Fibroblast of skin of right biceps (primary cell): ENCODE results near the gene CTCFL.

Experiments
- DNase-seq: peaks from one replicate; pipeline ENCODE4 v3.0.0-alpha.2; 2013

The CTCFL gene

GRCh38 chr20:57524511-57525176, at the start of gene CTCFL:
CTCFL (minus strand) TSS chr20:57525140; CDS start chr20:57524205, 935 bp downstream.
- DNase-seq: no peak

GRCh38 chr20:57573894-57574293, 49.0 kb upstream of the CTCFL start:
- DNase-seq: no peak

GRCh38 chr20:57573242-57573641, 48.3 kb upstream of the CTCFL start:
- DNase-seq: no peak

- no peak for DNase-seq
Observed at GRCh38 chr20:57571782-57572416, 47.0 kb upstream of the CTCFL start.

GRCh38 chr20:57570920-57571319, 46.0 kb upstream of the CTCFL start:
- no peak for DNase-seq

GRCh38 chr20:57570145-57570850, 45.4 kb upstream of the CTCFL start:
- no peak for DNase-seq

- no peak for DNase-seq
Observed at GRCh38 chr20:57568960-57569359, 44.0 kb upstream of the CTCFL start.

- DNase-seq: no peak
Observed at GRCh38 chr20:57568088-57568896, 43.4 kb upstream of the CTCFL start.

GRCh38 chr20:57567471-57568079, 42.6 kb upstream of the CTCFL start:
- DNase-seq: no peak

GRCh38 chr20:57566803-57567459, 42.0 kb upstream of the CTCFL start:
- DNase-seq: no peak

- DNase-seq: no peak
Observed at GRCh38 chr20:57566399-57566798, 41.5 kb upstream of the CTCFL start.

GRCh38 chr20:57564951-57565642, 40.2 kb upstream of the CTCFL start:
- no peak for DNase-seq

- DNase-seq: no peak
Observed at GRCh38 chr20:57564180-57564802, 39.4 kb upstream of the CTCFL start.

- DNase-seq: no peak
Observed at GRCh38 chr20:57563522-57563921, 38.6 kb upstream of the CTCFL start.

- DNase-seq: no peak
Observed at GRCh38 chr20:57562541-57563465, 37.9 kb upstream of the CTCFL start.

- DNase-seq: no peak
Observed at GRCh38 chr20:57561356-57562279, 36.7 kb upstream of the CTCFL start.

- no peak for DNase-seq
Observed at GRCh38 chr20:57560554-57561355, 35.8 kb upstream of the CTCFL start, which contains the start of gene PCK1. PCK1 (plus strand) TSS chr20:57561110; CDS start chr20:57561412, 302 bp downstream.
